Tibial nerve (tissue), 3 donors: ENCODE results near the gene SCAF1.

Experiments used
- POLR2A ChIP-seq, 2 donors: fragments of 450-650 bp; IDR thresholded peaks; one replicate each; pipeline ENCODE4 v1.6.1; 2017; ENCODE audit warnings: antibody characterized with exemption in 2 of 2, mild to moderate bottlenecking in 2 of 2, moderate library complexity in 2 of 2
- TF ChIP-seq, protein P1 (sequence below), 5 experiments: fragments of 200-600 bp in 3 of 5; fragments of 450-650 bp in 2 of 5; sonication (generic) in 3 of 5; IDR thresholded peaks; one replicate each; pipeline ENCODE4 v1.5.1; 2016 to 2019; ENCODE audit warnings: antibody characterized with exemption in 5 of 5, mild to moderate bottlenecking in 3 of 5, moderate library complexity in 2 of 5

- TF ChIP-seq, protein P1, sequence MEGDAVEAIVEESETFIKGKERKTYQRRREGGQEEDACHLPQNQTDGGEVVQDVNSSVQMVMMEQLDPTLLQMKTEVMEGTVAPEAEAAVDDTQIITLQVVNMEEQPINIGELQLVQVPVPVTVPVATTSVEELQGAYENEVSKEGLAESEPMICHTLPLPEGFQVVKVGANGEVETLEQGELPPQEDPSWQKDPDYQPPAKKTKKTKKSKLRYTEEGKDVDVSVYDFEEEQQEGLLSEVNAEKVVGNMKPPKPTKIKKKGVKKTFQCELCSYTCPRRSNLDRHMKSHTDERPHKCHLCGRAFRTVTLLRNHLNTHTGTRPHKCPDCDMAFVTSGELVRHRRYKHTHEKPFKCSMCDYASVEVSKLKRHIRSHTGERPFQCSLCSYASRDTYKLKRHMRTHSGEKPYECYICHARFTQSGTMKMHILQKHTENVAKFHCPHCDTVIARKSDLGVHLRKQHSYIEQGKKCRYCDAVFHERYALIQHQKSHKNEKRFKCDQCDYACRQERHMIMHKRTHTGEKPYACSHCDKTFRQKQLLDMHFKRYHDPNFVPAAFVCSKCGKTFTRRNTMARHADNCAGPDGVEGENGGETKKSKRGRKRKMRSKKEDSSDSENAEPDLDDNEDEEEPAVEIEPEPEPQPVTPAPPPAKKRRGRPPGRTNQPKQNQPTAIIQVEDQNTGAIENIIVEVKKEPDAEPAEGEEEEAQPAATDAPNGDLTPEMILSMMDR (IDR thresholded peaks at IDR 0.05) = no peak
- no peak for TF ChIP-seq POLR2A (IDR thresholded peaks at IDR 0.05)
Measured at GRCh38 chr19:49660338-49660961, 18.4 kb downstream of the SCAF1 start.
